ENCODE results near the gene GNAL.

Gene GNAL

DNA sequence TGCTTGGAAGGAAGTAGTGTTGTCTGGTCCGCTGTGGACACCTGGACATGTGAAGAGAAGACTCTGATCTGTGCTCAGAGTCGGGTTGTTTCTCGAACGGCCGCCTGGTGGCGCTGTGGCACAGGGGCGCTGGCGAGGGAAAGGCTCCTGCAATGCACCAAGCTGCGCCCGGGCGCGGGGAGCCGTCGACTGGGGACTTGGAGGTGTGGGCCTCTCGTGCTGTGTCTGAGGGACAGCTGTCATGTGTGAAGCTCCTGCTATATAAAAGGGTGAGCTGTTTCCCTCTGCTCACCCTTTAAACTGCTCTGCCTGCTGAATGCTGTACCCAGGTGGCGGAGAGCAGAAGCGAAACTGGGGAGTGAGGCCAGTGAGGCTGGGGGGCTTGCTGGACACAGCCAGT lies 44.0 kb downstream of the GNAL start:
- Histone ChIP-seq H3K36me3 (ENCODE audit: control insufficient read depth, low read depth, low read length) (no peaks in the 10 kb centered on the region), H3K27ac (ENCODE audit: low read length) (no peak overlapping the region), H3K9me3 (ENCODE audit: control insufficient read depth, low read depth, low read length) (no peaks in the 10 kb centered on the region), H3K4me1 (ENCODE audit: control insufficient read depth, low read depth, low read length) (no peaks in the 10 kb centered on the region), H3K27me3 (ENCODE audit: control insufficient read depth, insufficient read depth, low read length) (peaks cover 7% of the 10 kb centered on the region), H3K9ac (ENCODE audit: low read length) (no peak overlapping the region), H3K4me3 (ENCODE audit: low read length) (no peak overlapping the region)

DNA sequence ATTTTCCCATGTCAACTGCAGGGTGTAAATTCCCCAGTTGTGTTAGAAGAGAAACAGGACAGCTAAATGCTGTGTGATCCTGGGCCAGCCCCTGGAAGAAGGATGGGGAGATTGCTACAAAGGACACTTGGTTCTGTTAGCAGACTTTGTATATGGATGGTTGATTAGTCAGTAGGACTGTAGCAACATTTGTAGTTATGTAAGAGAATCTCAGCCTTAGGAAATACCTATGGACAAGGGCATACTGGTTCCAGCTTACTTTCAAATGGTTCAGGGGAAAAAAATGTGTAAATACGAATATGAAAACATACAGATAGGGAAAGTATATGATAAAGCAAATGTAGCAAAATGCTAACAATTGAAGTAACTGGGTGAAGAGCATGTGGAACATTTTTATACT lies 47.6 kb downstream of the GNAL start:
- H3K9me3 ChIP-seq (ENCODE audit: control insufficient read depth, low read depth, low read length), result no peaks in the 10 kb centered on the region
- no peaks in the 10 kb centered on the region for H3K4me1 ChIP-seq (ENCODE audit: control insufficient read depth, low read depth, low read length)
- peaks cover 7% of the 10 kb centered on the region for H3K27me3 ChIP-seq (ENCODE audit: control insufficient read depth, insufficient read depth, low read length)
- no peak overlapping the region for H3K9ac ChIP-seq (ENCODE audit: low read length)
- no peak overlapping the region for H3K4me3 ChIP-seq (ENCODE audit: low read length)
- no peaks in the 10 kb centered on the region for H3K36me3 ChIP-seq (ENCODE audit: control insufficient read depth, low read depth, low read length)
- H3K27ac ChIP-seq (ENCODE audit: low read length), result no peak overlapping the region

DNA sequence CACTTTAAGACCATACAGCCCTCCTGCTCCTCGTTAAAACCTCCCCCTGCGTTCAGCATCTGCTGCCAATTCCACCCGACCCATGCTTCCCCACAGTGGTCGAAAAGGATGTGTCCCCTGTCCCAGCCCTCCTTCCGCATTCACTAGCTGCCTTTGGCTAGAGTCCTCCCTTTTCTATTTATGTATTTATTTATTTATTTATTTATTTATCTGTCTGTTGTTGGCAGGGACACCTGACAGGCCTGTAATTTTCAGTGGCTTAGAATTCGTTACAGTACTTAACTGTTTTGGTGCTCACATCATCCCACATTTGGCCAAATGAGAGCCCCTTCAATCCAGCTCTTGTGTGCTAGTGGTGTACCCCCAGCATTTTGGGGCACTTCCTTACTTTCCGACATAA lies 50.8 kb downstream of the GNAL start:
- Histone ChIP-seq H3K4me3 (ENCODE audit: low read length) (no peak overlapping the region), H3K4me1 (ENCODE audit: control insufficient read depth, low read depth, low read length) (peaks cover 7% of the 10 kb centered on the region), H3K36me3 (ENCODE audit: control insufficient read depth, low read depth, low read length) (no peaks in the 10 kb centered on the region), H3K27me3 (ENCODE audit: control insufficient read depth, insufficient read depth, low read length) (no peaks in the 10 kb centered on the region), H3K9ac (ENCODE audit: low read length) (no peak overlapping the region), H3K27ac (ENCODE audit: low read length) (no peak overlapping the region), H3K9me3 (ENCODE audit: control insufficient read depth, low read depth, low read length) (no peaks in the 10 kb centered on the region)

DNA sequence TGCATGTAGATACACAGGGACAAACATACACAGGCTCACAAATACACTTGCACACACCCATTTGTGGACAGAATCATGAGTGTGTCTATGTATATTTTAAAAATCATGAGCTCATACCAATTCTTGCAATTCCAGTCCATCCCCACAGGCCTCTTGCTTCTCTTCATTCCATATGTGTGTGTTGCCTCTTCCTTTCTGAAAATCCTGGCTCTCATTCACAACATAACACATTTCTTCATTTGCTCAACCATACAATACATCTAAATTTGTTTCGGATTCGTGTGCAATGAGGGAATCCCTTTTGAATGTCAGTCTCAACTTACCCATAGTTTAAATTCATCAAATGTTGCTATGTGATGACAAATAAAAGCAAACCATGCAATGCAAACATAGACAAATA lies 51.4 kb downstream of the GNAL start:
- Histone ChIP-seq H3K27me3 (ENCODE audit: control insufficient read depth, insufficient read depth, low read length) (no peaks in the 10 kb centered on the region), H3K9me3 (ENCODE audit: control insufficient read depth, low read depth, low read length) (no peaks in the 10 kb centered on the region), H3K4me1 (ENCODE audit: control insufficient read depth, low read depth, low read length) (peaks cover 7% of the 10 kb centered on the region), H3K27ac (ENCODE audit: low read length) (no peak overlapping the region), H3K4me3 (ENCODE audit: low read length) (no peak overlapping the region), H3K9ac (ENCODE audit: low read length) (no peak overlapping the region), H3K36me3 (ENCODE audit: control insufficient read depth, low read depth, low read length) (no peaks in the 10 kb centered on the region)

DNA sequence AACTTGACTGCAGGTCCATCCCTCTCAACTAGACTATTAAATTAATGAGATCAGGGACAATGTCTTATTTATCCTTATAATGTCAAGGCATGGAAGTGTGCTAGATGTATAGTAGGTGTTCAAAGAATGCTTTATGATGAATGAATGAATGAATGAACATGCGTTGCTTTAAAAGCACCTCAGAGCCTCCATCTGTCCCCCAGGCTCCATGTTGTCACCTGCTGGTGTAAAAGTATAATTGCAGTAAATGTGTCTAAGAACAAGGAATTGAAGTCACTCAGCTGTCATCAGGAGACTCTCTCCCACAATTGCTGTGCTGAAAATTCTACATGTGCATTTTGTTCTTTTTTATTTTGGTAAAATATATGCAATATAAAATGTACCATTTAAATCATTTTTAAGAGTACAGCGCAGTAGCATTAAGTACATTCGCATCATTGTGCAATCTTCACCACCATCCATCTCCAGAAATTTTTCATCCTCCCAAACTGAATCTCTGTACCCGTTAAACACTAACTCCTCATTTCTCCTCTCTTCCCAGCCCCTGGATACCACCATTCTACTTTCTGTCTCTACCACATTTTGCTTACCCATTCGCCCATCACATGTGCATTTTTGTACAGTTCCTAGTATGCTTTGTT lies 52.6 kb downstream of the GNAL start:
- Histone ChIP-seq H3K27ac (ENCODE audit: low read length) (no peak overlapping the region), H3K27me3 (ENCODE audit: control insufficient read depth, insufficient read depth, low read length) (no peaks in the 10 kb centered on the region), H3K9me3 (ENCODE audit: control insufficient read depth, low read depth, low read length) (no peaks in the 10 kb centered on the region), H3K9ac (ENCODE audit: low read length) (no peak overlapping the region), H3K4me3 (ENCODE audit: low read length) (no peak overlapping the region), H3K4me1 (ENCODE audit: control insufficient read depth, low read depth, low read length) (peaks cover 7% of the 10 kb centered on the region), H3K36me3 (ENCODE audit: control insufficient read depth, low read depth, low read length) (no peaks in the 10 kb centered on the region)

DNA sequence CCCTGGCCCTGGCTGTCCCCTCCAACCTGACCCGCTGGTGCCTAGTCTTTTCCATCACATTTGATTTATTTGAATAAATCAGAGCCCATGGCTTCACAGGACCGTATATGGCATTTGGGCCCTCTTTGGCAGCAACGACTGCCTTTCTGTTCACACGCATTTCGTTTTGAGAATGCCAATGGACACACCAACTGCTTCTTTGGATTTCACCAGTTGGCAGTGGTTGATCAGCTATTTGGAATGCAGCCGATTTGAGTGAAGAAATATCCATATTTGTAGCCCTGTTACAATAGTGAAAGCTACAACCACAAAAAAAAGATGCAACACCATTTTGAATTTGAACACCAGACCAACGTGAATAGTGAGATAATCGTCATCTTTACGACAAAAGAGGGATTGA lies 56.5 kb downstream of the GNAL start:
- Histone ChIP-seq H3K36me3 (ENCODE audit: control insufficient read depth, low read depth, low read length) (no peaks in the 10 kb centered on the region), H3K4me3 (ENCODE audit: low read length) (no peak overlapping the region), H3K4me1 (ENCODE audit: control insufficient read depth, low read depth, low read length) (peaks cover 7% of the 10 kb centered on the region), H3K9me3 (ENCODE audit: control insufficient read depth, low read depth, low read length) (no peaks in the 10 kb centered on the region), H3K27me3 (ENCODE audit: control insufficient read depth, insufficient read depth, low read length) (peaks cover 7% of the 10 kb centered on the region), H3K9ac (ENCODE audit: low read length) (no peak overlapping the region), H3K27ac (ENCODE audit: low read length) (no peak overlapping the region)

DNA sequence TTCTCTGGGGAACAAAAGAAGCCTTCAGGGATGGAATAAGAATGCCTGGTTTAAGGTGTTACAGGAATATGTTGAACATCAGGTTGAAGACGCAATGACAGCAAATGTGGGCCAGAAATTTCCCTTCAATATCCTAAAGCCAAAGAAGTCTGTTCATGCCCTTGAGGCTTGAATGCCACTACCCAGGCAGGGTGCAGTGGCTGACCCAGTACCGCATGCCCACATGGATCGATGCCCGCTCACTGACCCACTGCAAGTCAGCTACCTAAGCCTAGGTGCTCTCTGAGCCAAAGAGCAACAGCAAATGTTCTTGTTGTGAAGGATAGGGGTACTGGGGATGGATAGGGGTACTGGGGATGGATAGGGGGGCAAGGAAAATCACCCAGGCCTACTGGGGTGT lies 58.2 kb downstream of the GNAL start:
- Histone ChIP-seq H3K9me3 (ENCODE audit: control insufficient read depth, low read depth, low read length) (no peaks in the 10 kb centered on the region), H3K4me1 (ENCODE audit: control insufficient read depth, low read depth, low read length) (peaks cover 7% of the 10 kb centered on the region), H3K27ac (ENCODE audit: low read length) (no peak overlapping the region), H3K27me3 (ENCODE audit: control insufficient read depth, insufficient read depth, low read length) (peaks cover 24% of the 10 kb centered on the region), H3K4me3 (ENCODE audit: low read length) (no peak overlapping the region), H3K9ac (ENCODE audit: low read length) (no peak overlapping the region), H3K36me3 (ENCODE audit: control insufficient read depth, low read depth, low read length) (no peaks in the 10 kb centered on the region)

DNA sequence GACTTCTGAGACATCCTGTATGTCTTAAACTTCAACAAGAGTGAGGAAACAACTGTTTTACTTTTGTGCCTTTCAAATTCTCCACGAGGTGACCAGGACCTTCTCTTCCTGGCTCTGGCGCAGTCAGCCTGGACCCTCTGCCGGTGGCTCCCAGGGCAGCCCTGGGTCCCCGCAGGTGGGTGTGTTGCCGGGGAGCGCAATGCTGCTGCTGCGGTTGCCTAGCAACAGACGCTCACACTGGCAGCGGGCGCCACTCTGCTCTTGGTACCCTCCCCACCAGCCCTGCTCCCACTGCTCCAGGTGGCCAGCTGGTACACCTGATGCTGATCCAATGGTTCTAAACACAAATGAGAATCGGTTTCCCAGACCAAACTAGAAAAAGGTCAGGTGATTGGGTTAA lies 58.7 kb downstream of the GNAL start:
- H3K36me3 ChIP-seq (ENCODE audit: control insufficient read depth, low read depth, low read length), result no peaks in the 10 kb centered on the region
- no peak overlapping the region for H3K27ac ChIP-seq (ENCODE audit: low read length)
- no peak overlapping the region for H3K4me3 ChIP-seq (ENCODE audit: low read length)
- peaks cover 29% of the 10 kb centered on the region for H3K27me3 ChIP-seq (ENCODE audit: control insufficient read depth, insufficient read depth, low read length)
- H3K9me3 ChIP-seq (ENCODE audit: control insufficient read depth, low read depth, low read length), result no peaks in the 10 kb centered on the region
- no peak overlapping the region for H3K9ac ChIP-seq (ENCODE audit: low read length)
- peaks cover 8% of the 10 kb centered on the region for H3K4me1 ChIP-seq (ENCODE audit: control insufficient read depth, low read depth, low read length)

DNA sequence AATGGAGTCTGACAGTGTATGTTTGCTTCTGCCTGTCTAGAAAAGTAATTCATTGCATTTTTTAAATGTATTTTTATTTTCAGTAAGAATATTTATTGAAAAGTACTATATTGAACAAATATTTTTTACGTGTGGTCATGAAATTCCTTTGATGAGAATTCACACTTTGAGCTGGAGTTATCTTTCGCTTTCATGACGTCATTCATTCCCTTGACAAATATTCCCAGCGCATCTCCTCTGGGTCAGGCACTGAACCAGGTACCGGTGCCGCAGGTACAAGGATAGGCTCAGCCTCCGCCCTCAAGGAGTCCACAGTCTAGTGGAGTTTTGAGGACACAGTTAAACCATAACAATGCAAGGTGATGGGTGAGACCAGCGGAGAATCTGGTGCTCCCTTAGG lies 60.2 kb downstream of the GNAL start:
- H3K9me3 ChIP-seq (ENCODE audit: control insufficient read depth, low read depth, low read length), result no peaks in the 10 kb centered on the region
- H3K4me1 ChIP-seq (ENCODE audit: control insufficient read depth, low read depth, low read length), result peaks cover 3% of the 10 kb centered on the region
- H3K4me3 ChIP-seq (ENCODE audit: low read length), result no peak overlapping the region
- no peak overlapping the region for H3K27ac ChIP-seq (ENCODE audit: low read length)
- peaks cover 41% of the 10 kb centered on the region for H3K27me3 ChIP-seq (ENCODE audit: control insufficient read depth, insufficient read depth, low read length)
- no peaks in the 10 kb centered on the region for H3K36me3 ChIP-seq (ENCODE audit: control insufficient read depth, low read depth, low read length)
- no peak overlapping the region for H3K9ac ChIP-seq (ENCODE audit: low read length)

DNA sequence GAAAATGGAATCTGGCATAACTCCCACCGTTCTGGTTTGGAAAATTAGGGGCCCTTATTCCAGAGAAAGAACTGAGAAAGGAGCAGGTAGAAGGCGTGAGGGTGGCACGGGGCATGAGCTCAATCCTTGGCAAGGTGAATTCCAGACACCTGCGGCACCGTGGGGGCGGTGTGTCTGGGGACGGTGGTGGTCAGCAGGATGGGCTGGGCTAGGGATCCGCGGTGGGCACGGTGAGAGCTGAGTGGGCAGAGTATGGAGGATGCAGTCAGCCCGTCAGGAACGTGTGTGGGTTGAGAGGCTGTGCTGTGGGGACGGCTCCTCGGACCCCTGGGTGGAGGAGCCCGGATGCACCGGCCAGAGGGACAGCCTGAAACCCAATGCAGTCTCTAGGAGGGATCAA lies 61.1 kb downstream of the GNAL start:
- Histone ChIP-seq H3K9ac (ENCODE audit: low read length) (no peak overlapping the region), H3K27me3 (ENCODE audit: control insufficient read depth, insufficient read depth, low read length) (peaks cover 41% of the 10 kb centered on the region), H3K36me3 (ENCODE audit: control insufficient read depth, low read depth, low read length) (no peaks in the 10 kb centered on the region), H3K4me1 (ENCODE audit: control insufficient read depth, low read depth, low read length) (peaks cover 3% of the 10 kb centered on the region), H3K9me3 (ENCODE audit: control insufficient read depth, low read depth, low read length) (no peaks in the 10 kb centered on the region), H3K4me3 (ENCODE audit: low read length) (no peak overlapping the region), H3K27ac (ENCODE audit: low read length) (no peak overlapping the region)

DNA sequence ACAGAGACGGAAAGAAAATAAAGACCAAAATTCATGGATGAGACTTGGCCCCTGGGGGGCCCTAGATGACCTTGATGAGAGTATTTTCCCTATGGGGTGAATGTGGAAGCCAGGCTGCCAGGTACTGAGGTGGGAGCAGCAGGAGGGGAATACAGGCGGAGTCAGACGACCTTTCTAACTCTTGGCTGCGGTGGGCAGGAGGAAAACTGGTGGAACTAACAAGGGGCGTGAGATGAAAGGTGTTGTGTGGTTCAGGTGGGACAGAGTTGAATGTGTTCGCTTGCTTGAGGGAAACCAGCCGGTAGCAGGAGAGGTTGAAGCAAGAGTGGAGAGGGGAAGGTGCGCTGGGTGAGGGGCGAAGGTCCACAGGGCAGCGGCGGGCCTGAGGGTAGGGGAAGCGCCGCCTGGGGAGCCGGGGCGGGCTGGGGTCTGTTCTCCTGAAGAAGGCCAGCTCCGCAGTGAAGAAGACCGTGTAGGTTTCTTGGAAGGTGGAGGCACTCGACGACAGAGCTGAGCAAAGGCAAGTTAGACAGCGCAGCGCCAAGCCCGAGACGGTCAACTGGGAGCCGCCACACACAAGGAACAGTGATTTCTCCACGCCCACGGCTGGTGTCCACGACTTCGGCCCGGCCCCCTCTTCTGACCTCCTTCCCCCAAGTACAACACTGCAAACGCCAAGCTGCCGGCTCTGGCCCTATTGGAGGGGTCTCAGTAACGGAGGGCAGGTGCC lies 61.7 kb downstream of the GNAL start:
- H3K9ac ChIP-seq (ENCODE audit: low read length), result no peak overlapping the region
- no peaks in the 10 kb centered on the region for H3K36me3 ChIP-seq (ENCODE audit: control insufficient read depth, low read depth, low read length)
- H3K27me3 ChIP-seq (ENCODE audit: control insufficient read depth, insufficient read depth, low read length), result peaks cover 41% of the 10 kb centered on the region
- no peak overlapping the region for H3K27ac ChIP-seq (ENCODE audit: low read length)
- H3K4me3 ChIP-seq (ENCODE audit: low read length), result peak overlapping the region; percentile 62
- peaks cover 3% of the 10 kb centered on the region for H3K4me1 ChIP-seq (ENCODE audit: control insufficient read depth, low read depth, low read length)
- H3K9me3 ChIP-seq (ENCODE audit: control insufficient read depth, low read depth, low read length), result no peaks in the 10 kb centered on the region

Data from iPS-18a (cell line).